NCI-H1092 (cell line): ENCODE measurements around the gene UBE2G2.

Experiments used
- DNase-seq: peaks from one replicate; lab custom pipeline; 2025; lab: John Stamatoyannopoulos, UW

The UBE2G2 gene

DNA sequence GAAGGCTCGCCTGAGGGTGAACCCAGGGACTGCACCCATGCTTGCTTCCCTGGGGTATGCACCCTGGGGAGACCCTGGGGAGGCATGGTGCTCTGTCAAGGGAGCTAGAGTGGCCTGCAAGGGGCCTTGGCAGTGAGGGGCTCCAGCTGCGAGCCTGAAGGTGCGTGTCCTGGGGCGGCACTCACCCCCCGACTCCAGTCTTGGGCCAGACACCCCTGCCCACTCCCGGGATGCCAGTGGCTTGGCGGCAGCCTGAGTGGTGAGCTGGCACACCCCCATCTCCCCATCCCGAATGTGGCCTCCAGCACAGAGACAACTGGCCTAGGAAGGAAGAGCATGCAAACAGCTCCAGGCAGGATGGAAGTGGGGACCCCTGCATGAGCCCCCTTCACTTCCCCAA, 13.6 kb upstream of the UBE2G2 start:
- no peak for DNase-seq

DNA sequence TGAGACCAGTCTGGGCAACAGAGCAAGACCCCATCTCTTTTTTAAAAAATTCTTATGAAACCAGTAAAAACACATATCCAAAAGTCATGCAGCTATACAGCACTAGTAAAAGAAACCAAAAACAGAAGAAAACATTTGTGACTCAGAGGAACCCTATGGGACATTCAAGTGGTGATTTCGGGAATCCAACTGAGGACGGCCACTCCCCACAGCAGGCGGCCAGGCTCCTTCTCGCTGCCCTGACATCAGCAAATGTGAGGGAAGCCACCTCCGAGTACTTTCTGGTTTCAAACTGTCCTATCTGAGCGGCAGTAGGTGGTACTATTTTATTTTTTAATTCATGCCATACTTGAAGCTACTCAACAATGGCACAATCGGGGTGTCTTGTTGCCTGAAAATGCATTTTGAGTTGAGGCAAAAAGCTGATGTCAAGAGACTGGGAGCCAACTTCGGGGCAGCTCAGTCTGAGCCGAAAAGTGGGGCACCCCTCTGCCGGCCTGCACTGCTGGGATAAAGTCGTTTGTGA, 12.9 kb upstream of the UBE2G2 start:
- DNase-seq: no peak

- DNase-seq: no peak
Measured at GRCh38 chr21:44813727-44814126, 12.1 kb upstream of the UBE2G2 start.

- no peak for DNase-seq
Measured at GRCh38 chr21:44813149-44813548, 11.5 kb upstream of the UBE2G2 start.

DNA sequence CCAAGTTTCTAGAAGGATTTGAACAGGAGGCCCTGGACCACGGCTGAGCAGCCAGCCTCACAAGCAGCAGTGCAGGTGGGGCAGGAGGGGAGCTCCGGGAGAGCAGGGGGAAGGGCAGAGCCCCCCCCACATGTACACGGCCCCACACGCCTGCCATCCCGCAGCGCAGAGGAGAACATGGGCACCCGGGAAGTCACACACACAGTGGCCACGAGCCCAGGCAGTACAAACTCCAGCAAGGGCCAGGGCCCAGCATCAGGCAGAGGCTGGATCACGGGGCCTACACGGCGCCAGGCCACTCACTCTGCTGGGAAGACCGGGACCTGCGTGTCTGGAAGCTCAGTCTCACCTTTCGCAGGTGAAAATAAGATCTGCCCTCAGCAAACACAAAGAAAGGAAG, 11.0 kb upstream of the UBE2G2 start:
- no peak for DNase-seq

DNA sequence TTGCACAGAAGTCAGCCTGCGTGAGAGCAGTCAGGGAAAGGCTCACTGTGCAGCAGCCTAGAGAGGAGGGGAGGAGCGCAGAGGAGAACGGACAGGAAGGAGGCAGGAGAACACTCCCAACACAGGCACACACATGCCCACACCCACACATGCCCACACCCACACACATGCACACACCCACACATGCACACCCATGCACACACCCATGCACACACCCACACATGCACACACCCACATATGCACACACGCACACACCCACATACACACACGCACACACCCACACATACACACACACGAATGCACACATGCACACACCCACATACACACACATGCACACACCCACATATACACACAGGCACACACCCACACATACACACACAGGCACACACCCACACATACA, 9.2 kb upstream of the UBE2G2 start:
- no peak for DNase-seq

DNA sequence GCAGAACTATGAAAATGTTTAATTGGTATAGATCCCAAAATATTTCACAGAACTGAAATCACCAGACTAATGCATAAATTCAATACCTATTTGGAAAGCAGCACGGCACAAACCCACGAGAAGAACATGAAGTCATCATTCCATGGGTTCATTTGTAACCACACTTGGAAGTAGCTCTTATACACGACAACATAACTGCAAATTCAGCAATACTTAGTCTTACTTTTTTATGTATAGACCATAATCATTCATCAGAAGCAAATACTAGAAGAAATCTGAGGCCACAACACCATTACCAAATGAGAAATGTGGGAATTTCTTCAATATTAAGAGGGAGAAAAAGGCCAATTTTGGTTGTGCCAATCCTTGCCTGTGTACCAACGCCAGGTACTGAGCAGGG, 4.2 kb upstream of the UBE2G2 start:
- DNase-seq: no peak

GRCh38 chr21:44805226-44805625, 3.6 kb upstream of the UBE2G2 start:
- DNase-seq: no peak

- DNase-seq: no peak
Measured at GRCh38 chr21:44804762-44805161, 3.1 kb upstream of the UBE2G2 start.

GRCh38 chr21:44803651-44804050, 2.0 kb upstream of the UBE2G2 start:
- no peak for DNase-seq

DNA sequence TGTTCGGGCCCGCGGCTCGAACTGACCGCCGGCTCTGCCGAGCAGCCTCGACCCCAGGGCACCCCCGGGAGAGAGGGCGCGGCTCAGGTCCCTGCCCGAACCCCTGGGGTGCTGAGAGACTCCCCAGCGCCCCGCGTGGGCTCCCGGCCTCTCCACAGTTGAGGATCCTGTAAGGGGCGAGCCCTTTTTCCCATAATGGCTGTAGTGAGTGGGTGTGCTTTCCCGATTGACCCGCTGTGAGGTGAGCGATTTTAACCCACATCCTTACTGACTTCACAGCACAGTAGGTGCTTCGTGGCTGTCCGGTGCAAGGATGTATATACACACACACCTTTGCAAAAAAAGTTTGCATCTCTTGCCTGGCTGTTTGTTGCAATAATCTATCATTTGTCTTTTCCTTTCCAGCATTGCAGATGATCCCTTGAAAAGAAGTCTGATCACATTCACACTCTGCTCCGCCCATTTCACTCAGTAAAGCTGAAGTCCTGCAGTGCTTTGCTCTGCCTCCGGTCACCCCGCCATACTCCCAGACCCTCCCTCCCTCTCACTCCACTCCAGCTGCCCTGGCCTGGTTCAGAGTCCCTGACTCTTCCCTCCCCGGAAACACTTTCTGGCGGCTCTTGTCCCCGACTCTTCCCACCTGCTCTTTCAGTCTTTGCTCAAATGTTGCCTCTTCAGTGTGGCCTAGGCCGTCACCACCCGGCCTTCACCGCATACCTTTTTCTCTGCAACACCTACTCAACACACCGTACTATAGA, 955 bp upstream of the UBE2G2 start:
- DNase-seq: no peak

GRCh38 chr21:44800971-44801467, 601 bp downstream of the UBE2G2 start:
- DNase-seq: no peak

GRCh38 chr21:44800103-44800502, 1.5 kb downstream of the UBE2G2 start:
- no peak for DNase-seq

DNA sequence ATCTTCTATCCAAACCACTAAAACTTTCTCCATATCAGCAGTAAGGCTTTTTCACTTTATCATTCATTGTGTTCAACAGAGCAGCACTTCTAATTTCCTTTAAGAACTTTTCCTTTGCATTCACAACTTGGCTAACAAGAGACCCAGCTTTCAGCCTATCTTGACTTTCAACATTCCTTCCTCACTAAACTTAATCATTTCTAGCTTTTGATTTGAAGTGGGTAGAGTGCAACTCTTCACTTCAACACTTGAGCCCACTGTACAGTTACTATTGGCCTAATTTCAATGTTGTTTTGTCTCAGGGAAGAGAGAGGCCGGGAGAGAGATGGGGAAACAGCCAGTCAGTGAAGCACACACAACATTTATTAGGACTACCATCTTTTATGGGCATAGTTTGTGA, 2.0 kb downstream of the UBE2G2 start:
- DNase-seq: no peak

DNA sequence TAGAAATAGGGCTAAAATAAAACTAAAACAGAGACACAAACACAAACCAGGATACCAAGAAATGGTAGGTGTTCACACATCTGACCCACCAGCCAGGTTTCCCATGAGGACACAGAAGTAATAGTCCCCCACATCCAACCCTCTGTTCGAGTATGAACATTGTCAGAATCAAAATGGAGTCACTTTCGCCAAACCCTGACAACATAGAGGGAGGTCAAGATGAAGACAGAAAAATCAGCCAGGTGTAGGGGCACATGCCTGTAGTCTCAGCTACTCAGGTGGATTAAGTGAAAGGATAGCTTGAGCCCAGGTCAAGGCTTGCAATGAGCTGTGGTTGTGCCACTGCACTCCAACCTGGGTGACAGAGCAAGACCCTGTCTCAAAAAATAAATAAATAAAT, 3.8 kb downstream of the UBE2G2 start:
- no peak for DNase-seq

- DNase-seq: no peak
Measured at GRCh38 chr21:44795342-44795741, 6.3 kb downstream of the UBE2G2 start.

- DNase-seq: no peak
Measured at GRCh38 chr21:44793592-44794374, 7.8 kb downstream of the UBE2G2 start.

DNA sequence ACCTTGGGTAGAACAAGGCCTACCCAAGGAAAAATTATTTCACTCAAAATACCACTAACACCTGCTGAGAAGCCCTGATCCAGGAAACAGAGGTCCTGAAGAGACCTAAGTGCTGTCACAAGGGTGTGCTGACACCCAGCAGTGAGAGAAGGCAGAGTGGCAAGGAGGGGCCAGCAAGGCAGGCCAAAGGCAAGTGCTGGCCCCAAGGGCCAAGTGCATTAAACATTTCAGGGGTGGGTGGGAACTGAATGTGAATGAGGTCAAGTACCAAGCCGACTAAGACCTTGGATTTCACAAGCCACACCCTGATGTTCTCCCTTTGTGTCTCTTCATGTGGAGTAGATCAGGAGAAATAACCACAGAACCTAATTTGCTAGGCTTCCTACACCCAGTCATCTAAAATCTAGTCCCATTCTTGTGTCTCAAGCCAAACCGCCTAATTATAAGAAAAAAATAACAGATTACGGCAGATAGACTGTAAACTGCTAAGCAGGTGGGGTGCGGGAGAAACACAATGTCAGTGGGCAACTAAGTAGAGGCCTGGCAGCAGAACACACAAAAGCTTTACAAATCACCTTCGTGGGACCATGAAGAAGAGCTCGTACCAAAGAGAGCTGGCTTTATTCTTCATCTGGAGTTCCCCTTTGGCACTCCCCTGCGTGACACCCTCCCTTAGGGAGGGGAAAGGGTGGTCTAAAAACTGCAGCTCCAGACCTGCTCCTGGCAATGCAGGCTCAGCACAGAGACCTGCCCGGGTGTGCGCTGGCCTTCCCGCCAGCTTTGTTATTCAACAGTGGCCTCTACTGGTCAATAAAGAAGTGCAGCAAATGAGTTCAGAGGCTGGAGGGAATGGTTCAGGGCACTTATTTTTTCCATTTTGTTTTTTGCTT, 8.7 kb downstream of the UBE2G2 start:
- peak; percentile 62 for DNase-seq

DNA sequence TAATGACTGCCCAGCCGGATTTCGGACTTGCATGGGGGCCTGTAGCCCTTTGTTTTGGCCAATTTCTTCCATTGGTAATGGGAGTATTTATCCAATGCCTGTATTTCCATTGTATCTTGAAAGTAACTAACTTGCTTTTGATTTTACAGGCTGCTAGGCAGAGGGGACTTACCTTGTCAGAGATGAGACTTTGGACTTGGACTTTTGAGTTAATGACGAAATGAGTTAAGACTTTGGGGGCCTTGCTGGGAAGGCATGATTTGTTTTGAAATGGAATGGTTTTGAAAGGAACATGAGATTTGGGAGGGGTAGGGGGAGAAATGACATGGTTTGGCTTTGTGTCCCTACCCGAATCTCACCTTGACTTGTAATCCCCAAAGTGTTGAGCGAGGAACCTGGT, 9.6 kb downstream of the UBE2G2 start:
- no peak for DNase-seq

- DNase-seq: no peak
Measured at GRCh38 chr21:44791246-44791645, 10.4 kb downstream of the UBE2G2 start.

- no peak for DNase-seq
Measured at GRCh38 chr21:44790368-44790767, 11.3 kb downstream of the UBE2G2 start.

GRCh38 chr21:44789880-44790279, 11.7 kb downstream of the UBE2G2 start:
- no peak for DNase-seq
